ENCODE measurements around the gene ANKDD1B. TPM values are rescaled to one million over a fixed set of nuclear protein-coding genes. Genes with fewer than 3 reads are reported as not detected.
"Not testable (repeated sequence)": the region's sequence is repeated elsewhere in the genome, so short reads cannot be mapped to it uniquely, and the experiment has no call there.

ANKDD1B gene
- total RNA-seq, 4 donors from 2014 or later = 0.19 to 0.95 TPM; not detected in 2

DNA sequence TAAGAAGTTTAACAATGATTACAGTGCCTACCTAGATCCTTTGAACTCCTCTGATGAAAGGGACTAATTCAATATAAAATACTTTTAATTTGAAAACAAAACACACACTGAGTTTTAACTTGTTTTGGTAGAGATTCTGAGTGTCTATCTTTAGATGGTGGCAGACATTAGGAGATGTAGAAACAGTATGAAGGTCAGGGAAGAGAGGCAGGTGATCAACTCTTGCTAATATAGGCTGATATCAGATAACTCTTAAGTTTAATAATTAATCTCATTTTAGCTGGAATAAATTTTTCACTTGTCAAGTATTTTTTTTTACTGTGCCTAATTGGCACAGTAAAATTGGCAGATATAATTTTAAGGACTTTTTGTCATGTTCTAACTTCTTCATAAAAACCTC lies 75.2 kb downstream of the ANKDD1B start:
- Histone ChIP-seq H3K9me3 (no peaks in the 10 kb centered on the region), H3K27me3 (no peaks in the 10 kb centered on the region), H3K4me1 (no peaks in the 10 kb centered on the region), H3K27ac (no peak overlapping the region), H3K36me3 (peaks cover 0 to 77% (median 9%) of the 10 kb centered on the region in 3 donors), H3K4me3 (no peak overlapping the region)
- intact Hi-C loops (cut with DNase I) = no loop called here
- TF ChIP-seq, protein P1, sequence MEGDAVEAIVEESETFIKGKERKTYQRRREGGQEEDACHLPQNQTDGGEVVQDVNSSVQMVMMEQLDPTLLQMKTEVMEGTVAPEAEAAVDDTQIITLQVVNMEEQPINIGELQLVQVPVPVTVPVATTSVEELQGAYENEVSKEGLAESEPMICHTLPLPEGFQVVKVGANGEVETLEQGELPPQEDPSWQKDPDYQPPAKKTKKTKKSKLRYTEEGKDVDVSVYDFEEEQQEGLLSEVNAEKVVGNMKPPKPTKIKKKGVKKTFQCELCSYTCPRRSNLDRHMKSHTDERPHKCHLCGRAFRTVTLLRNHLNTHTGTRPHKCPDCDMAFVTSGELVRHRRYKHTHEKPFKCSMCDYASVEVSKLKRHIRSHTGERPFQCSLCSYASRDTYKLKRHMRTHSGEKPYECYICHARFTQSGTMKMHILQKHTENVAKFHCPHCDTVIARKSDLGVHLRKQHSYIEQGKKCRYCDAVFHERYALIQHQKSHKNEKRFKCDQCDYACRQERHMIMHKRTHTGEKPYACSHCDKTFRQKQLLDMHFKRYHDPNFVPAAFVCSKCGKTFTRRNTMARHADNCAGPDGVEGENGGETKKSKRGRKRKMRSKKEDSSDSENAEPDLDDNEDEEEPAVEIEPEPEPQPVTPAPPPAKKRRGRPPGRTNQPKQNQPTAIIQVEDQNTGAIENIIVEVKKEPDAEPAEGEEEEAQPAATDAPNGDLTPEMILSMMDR (IDR thresholded peaks at IDR 0.05) = no peak
- TF ChIP-seq POLR2A (IDR thresholded peaks at IDR 0.05) = no peak
- DNase-seq = no peak

DNA sequence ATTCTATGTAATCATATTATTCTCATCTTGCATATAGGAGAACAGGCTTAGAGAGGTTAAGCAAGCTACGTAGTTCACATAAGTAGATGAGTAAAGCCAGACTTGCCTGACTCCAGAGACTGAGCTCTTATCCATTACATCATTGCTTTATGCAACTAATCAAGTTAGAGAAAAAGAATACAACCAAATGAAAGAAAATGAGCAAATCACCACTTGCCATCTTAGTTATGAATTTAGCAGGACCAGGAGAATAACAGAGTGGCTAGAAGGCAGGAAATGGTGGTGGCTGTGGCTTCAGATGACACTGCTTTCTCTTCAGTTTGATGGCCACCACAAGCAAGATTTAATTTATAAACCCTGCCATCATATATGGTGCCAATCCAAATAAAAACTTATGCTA lies 79.4 kb downstream of the ANKDD1B start:
- no peak overlapping the region for H3K4me3 ChIP-seq
- H3K4me1 ChIP-seq = no peaks in the 10 kb centered on the region
- WGBS, 2 donors = 96% methylated on average over 1 of the region's 1 CpG
- H3K36me3 ChIP-seq = peaks cover 0 to 68% (median 5%) of the 10 kb centered on the region in 3 donors
- no peak overlapping the region for H3K27ac ChIP-seq
- no peaks in the 10 kb centered on the region for H3K27me3 ChIP-seq
- no peaks in the 10 kb centered on the region for H3K9me3 ChIP-seq
- DNase-seq = no peak
- intact Hi-C loops (cut with DNase I) = no loop called here
- TF ChIP-seq POLR2A (IDR thresholded peaks at IDR 0.05) = no peak
- TF ChIP-seq, protein P1 (IDR thresholded peaks at IDR 0.05) = no peak

DNA sequence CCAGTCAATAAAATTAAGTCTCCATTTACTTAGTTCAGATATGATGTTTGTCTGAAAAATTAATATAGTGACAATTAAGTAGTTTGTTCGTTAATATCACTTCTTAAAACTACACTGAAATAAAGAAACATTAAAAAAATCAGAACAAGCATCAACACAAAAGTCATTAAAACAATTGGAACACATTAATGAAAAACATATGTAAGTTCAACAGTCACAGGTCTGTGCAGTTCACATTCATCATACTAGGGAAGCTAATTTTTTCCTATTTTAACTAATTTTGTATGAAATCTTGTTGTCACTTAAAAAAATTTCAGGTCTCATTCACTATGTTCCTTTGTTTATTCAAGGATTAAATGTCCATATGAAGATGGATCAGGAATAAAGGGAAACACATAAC lies 83.5 kb downstream of the ANKDD1B start:
- intact Hi-C loops (cut with DNase I) = no loop called here
- peaks cover 0 to 30% (median 0%) of the 10 kb centered on the region in 3 donors for H3K36me3 ChIP-seq
- H3K4me3 ChIP-seq = no peak overlapping the region
- no peaks in the 10 kb centered on the region for H3K4me1 ChIP-seq
- no peak overlapping the region for H3K27ac ChIP-seq
- no peaks in the 10 kb centered on the region for H3K27me3 ChIP-seq
- WGBS, 2 donors = 89 to 94% methylated on average over 1 of the region's 1 CpG
- DNase-seq = no peak
- TF ChIP-seq POLR2A (IDR thresholded peaks at IDR 0.05) = no peak
- TF ChIP-seq, protein P1 (IDR thresholded peaks at IDR 0.05) = no peak
- H3K9me3 ChIP-seq = no peaks in the 10 kb centered on the region

DNA sequence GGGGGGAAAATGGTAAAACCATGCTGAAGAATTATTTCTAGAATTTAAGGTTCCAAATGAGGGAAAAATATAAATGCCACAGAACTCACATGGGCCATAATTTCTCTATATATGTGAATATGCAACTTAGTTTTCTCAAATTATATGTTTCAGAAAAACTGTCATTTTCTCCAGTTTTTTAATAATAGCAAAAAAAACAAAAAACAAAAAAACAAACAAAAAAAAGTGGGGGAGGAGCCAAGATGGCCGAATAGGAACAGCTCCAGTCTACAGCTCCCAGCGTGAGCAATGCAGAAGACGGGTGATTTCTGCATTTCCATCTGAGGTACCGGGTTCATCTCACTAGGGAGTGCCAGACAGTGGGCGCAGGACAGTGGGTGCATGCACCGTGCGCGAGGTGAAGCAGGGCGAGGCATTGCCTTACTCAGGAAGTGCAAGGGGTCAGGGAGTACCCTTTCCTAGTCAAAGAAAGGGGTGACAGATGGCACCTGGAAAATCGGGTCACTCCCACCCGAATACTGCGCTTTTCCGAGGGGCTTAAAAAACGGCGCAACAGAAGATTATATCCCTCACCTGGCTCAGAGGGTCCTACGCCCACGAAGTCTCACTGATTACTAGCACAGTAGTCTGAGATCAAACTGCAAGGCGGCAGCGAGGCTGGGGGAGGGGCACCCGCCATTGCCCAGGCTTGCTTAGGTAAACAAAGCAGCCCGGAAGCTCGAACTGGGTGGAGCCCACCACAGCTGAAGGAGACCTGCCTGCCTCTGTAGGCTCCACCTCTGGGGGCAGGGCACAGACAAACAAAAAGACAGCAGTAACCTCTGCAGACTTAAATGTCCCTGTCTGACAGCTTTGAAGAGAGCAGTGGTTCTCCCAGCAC lies 84.5 kb downstream of the ANKDD1B start:
- H3K27me3 ChIP-seq; H3K4me3 ChIP-seq; H3K4me1 ChIP-seq; H3K9me3 ChIP-seq; H3K27ac ChIP-seq; DNase-seq; intact Hi-C loops (cut with DNase I): not testable (repeated sequence)
- peaks cover 0 to 20% (median 0%) of the 10 kb centered on the region in 3 donors for H3K36me3 ChIP-seq
- WGBS, 2 donors = 85 to 88% methylated on average over 21 of the region's 22 CpGs

DNA sequence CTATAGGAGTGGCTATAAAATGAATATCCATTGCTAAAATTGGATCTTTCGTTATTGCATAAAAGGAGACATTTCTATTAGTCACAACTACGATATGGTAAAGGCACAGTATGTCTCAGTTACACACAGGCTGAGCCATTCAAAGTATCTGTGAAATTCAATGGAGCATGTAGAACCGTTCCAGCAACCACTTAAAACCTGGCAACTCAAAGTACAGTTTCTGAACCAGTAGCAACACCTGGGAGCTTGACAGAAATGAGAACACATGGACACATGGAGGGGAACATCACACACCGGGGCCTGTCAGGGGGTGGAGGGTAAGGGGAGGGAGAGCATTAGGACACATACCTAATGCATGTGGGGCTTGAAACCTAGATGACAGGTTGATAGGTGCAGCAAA lies 90.6 kb downstream of the ANKDD1B start:
- H3K36me3 ChIP-seq = peaks cover 0 to 42% (median 0%) of the 10 kb centered on the region in 3 donors
- TF ChIP-seq POLR2A (IDR thresholded peaks at IDR 0.05) = no peak
- TF ChIP-seq, protein P1 (IDR thresholded peaks at IDR 0.05) = no peak
- H3K27me3 ChIP-seq = no peaks in the 10 kb centered on the region
- no peaks in the 10 kb centered on the region for H3K4me1 ChIP-seq
- H3K4me3 ChIP-seq = no peak overlapping the region
- H3K27ac ChIP-seq = no peak overlapping the region
- 89 to 92% methylated on average over 4 of the region's 4 CpGs for WGBS, 2 donors
- DNase-seq = no peak
- intact Hi-C loops (cut with DNase I) = no loop called here
- H3K9me3 ChIP-seq = no peaks in the 10 kb centered on the region
